PFSK-1 (cell line): ENCODE measurements around the gene ZGPAT.

ENCODE experiments used
- FOXP2 ChIP-seq: optimal IDR thresholded peaks from 2 replicates; pipeline ENCODE3; 2011; ENCODE audit warnings: borderline replicate concordance, control low read depth, inconsistent platforms; ENCODE audit not compliant: insufficient read depth; ENCODE audit errors: extremely low read length, extremely low read depth
- POLR2AphosphoS5 ChIP-seq: IDR thresholded peaks from 2 replicates; pipeline ENCODE4 v1.6.1; 2012; ENCODE audit warnings: low read depth, mild to moderate bottlenecking, control low read depth, low read length, moderate library complexity
- SIN3A ChIP-seq: IDR thresholded peaks from 2 replicates; pipeline ENCODE4 v1.6.1; 2012; ENCODE audit warnings: mild to moderate bottlenecking, low read length, moderate library complexity, borderline replicate concordance; ENCODE audit not compliant: insufficient read depth
- TAF1 ChIP-seq: IDR thresholded peaks from 2 replicates; pipeline ENCODE4 v1.6.1; 2012; ENCODE audit warnings: low read length, control low read depth, borderline replicate concordance; ENCODE audit not compliant: insufficient read depth
- TF ChIP-seq, protein P1 (sequence below), 2 experiments: IDR thresholded peaks; 2 replicates each; pipeline versions ENCODE4 v1.6.1 to v1.8.0; 2011 to 2012; ENCODE audit warnings: low read depth in 2 of 2, low read length in 2 of 2, control low read depth in 1 of 2, inconsistent platforms in 1 of 2, mild to moderate bottlenecking in 1 of 2, moderate library complexity in 1 of 2; ENCODE audit not compliant: insufficient read depth in 1 of 2

ZGPAT gene

DNA sequence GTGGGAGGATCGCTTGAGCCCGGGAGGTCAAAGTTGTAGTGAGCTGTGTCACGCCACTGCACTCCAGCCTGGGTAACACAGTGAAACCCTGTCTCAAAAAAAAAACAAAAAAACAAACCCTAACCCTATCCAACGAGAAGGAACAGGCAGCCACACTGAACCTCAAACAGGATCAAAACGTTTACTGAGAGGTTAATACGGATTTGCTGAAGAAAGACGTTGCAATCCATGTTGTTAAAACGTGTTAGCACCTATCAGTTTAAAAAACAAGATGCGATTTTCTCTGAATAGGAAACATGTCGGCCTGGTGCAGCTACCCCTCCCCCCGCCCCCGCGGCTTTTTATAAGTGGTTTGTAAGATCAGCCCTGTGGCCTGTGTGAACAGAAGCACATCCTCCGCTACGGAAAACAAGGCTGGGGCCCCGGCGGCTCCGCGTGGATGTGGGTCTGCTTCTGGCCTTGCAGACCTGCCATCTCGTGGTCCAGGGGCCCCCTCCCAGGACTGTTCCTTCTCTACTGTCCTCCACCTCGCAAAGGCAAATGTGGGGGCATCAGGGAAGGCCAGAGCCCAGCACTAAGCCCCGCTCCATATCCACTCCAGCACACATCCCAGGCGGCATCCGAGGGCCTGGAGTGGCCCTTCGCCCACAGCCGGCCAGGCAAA, 43.1 kb downstream of the ZGPAT start:
- TF ChIP-seq TAF1 = no peak
- no peak for TF ChIP-seq FOXP2
- TF ChIP-seq, protein P1, sequence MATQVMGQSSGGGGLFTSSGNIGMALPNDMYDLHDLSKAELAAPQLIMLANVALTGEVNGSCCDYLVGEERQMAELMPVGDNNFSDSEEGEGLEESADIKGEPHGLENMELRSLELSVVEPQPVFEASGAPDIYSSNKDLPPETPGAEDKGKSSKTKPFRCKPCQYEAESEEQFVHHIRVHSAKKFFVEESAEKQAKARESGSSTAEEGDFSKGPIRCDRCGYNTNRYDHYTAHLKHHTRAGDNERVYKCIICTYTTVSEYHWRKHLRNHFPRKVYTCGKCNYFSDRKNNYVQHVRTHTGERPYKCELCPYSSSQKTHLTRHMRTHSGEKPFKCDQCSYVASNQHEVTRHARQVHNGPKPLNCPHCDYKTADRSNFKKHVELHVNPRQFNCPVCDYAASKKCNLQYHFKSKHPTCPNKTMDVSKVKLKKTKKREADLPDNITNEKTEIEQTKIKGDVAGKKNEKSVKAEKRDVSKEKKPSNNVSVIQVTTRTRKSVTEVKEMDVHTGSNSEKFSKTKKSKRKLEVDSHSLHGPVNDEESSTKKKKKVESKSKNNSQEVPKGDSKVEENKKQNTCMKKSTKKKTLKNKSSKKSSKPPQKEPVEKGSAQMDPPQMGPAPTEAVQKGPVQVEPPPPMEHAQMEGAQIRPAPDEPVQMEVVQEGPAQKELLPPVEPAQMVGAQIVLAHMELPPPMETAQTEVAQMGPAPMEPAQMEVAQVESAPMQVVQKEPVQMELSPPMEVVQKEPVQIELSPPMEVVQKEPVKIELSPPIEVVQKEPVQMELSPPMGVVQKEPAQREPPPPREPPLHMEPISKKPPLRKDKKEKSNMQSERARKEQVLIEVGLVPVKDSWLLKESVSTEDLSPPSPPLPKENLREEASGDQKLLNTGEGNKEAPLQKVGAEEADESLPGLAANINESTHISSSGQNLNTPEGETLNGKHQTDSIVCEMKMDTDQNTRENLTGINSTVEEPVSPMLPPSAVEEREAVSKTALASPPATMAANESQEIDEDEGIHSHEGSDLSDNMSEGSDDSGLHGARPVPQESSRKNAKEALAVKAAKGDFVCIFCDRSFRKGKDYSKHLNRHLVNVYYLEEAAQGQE (IDR thresholded peaks at IDR 0.05; ENCODE audit: insufficient read depth in 1 of 2, low read depth in 2 of 2, low read length in 2 of 2) = no peak
- TF ChIP-seq POLR2AphosphoS5 = no peak
- no peak for TF ChIP-seq SIN3A

DNA sequence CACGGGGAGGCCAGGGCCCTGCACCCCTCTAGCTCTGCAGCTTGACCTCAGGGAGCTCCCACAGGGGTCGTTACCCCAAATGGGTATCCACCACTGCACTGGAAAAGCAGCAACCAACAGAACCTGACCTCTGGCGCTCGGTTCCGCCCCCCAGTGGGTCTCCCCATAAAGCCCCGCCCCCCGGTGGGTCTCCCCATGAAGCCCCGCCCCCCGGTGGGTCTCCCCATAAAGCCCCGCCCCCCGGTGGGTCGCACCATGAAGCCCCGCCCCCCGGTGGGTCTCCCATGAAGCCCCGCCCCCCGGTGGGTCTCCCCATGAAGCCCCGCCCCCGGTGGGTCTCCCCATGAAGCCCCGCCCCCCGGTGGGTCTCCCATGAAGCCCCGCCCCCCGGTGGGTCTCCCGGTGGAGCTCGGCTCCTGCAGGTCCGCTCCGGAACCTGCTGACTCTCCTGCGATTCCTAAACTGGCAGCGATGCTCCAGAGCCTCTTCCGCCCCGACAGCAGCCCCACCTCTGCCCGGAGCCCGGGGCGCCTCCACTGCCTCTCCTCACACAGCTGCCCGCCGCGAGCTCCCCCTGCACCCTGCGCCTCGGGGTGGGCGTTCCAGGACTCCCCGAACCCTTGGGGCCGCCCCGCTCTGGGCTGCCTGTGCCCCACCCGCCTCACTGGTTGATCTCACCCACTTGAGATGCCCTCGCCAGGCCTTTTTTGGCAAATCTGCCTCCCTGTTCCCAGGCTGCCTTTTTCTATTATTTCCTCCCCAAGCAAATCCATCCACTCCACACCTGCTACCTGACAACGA, 43.8 kb downstream of the ZGPAT start:
- TF ChIP-seq, protein P1 (IDR thresholded peaks at IDR 0.05; ENCODE audit: insufficient read depth in 1 of 2, low read depth in 2 of 2, low read length in 2 of 2) = no peak
- TF ChIP-seq TAF1 (no peak), POLR2AphosphoS5 (no peak), FOXP2 (no peak), SIN3A (no peak)

DNA sequence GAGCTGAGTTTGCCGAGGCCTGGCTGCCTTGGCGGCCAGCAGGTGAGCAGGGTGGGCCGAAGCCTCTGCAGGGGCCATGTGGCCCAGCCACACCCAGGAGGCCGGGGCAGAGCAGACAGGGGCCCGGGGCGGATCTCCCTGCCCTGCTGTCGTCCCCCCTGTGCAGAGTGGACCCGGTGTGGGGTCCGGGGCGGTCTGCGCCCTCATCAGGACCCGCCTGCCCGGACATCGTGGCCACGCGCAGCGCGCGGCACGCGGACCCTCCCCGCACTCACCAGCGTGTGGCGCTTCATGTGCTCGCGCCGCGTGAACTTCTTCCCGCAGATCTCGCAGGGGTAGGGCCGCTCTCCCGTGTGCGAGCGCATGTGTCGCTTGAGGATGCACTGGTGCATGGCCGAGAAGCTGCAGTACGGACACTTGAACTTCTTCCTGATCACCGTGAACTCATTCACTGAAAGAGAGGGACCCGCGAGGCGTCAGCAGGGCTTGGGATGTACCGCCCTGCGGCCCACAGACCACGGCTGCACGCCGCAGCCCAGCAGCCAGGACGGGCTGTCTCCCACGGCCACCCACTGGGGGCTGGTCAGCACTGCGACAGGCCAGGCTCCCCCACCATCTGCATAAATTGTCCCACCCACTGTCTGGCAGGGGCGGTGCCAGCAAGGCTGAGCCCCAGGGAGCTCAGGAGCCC, 44.7 kb downstream of the ZGPAT start:
- TF ChIP-seq TAF1 (no peak), SIN3A (no peak), FOXP2 (no peak)
- TF ChIP-seq, protein P1 (IDR thresholded peaks at IDR 0.05; ENCODE audit: insufficient read depth in 1 of 2, low read depth in 2 of 2, low read length in 2 of 2) = no peak

DNA sequence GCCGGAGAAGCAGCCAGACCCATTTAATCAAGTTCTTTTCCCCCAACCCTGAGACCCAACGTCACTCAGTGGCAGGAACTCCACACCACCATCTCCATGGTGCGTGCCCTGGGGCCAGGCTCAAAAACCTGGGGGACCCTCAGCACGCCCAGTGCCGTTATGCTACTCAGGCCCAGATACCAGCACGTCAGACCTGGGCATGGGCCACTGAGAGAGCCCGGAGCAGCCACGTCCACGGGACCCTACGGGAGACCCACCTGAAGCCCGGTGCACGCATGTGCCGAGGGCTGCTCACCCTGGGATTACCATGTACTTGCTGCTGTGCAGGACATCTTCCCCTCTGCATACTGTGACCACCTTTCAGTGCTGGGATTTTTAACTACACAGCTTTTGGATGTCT, 45.5 kb downstream of the ZGPAT start:
- TF ChIP-seq FOXP2 = no peak
- TF ChIP-seq, protein P1 (IDR thresholded peaks at IDR 0.05; ENCODE audit: insufficient read depth in 1 of 2, low read depth in 2 of 2, low read length in 2 of 2) = no peak
- no peak for TF ChIP-seq SIN3A
- no peak for TF ChIP-seq TAF1
- no peak for TF ChIP-seq POLR2AphosphoS5
